ENCODE measurements around the gene CNGA2.

Gene CNGA2

GRCh38 chrX:151712253-151712652 lies 22.3 kb upstream of the CNGA2 start:
- DNase-seq, result no peak

- peak; percentile 7 for DNase-seq
These were observed 20.7 kb upstream of the CNGA2 start for GRCh38 chrX:151713849-151714248.

DNA sequence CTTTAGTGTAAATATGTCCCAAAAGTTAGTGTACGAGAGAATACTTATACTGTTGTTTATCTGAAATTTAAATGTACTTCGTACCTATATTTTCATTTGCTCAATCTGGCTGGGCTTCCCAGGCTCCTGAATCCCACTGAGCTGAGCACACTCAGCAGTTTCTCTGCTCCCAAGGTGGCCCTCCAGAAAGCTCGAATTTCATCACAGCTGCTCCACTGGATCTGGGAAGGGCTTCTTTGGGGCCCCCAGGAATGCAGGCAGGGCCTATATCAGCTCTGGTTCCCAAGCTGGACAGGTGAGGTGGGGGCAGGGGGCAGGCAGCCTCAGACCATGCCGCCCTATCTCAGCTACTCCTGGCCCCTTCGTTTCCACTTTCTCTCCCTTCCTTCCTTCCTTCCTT lies 20.2 kb upstream of the CNGA2 start:
- no peak for DNase-seq

- no peak for DNase-seq
These were observed 18.8 kb upstream of the CNGA2 start, which contains the start of gene FATE1 for GRCh38 chrX:151715752-151716151. FATE1 (plus strand) TSS chrX:151716035; CDS start chrX:151716120, 85 bp downstream.

GRCh38 chrX:151722241-151722846 lies 12.2 kb upstream of the CNGA2 start:
- DNase-seq, result peak; percentile 12

DNA sequence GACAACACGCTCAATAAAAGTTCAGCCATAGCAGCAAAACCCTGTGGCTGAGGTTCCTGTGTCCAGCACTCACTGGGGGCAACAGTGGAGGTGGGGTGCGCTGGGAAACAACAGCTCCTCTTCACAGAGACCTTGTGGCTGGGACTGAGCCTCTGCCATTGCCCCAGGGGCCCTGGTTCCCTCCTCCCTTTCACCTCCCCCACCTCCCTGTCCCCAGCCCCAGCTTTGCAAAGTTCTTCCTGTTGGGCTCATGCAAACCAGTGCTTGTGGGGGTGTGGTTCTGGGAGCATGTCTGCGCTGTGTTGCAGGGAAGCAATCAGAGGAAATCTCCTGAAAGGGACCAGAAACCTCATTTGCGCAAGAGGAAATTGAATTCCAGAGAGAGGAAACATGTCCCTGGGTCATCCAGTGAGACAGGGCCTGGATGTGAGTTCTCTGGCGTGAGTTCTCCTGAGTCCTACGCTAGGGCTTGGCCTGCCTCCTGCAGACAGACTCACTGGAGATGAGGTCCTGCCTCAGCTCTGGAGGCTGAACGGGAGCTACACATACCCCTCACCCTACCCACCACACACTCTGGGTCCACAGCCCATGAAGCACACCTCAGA lies 11.3 kb upstream of the CNGA2 start:
- no peak for DNase-seq

DNA sequence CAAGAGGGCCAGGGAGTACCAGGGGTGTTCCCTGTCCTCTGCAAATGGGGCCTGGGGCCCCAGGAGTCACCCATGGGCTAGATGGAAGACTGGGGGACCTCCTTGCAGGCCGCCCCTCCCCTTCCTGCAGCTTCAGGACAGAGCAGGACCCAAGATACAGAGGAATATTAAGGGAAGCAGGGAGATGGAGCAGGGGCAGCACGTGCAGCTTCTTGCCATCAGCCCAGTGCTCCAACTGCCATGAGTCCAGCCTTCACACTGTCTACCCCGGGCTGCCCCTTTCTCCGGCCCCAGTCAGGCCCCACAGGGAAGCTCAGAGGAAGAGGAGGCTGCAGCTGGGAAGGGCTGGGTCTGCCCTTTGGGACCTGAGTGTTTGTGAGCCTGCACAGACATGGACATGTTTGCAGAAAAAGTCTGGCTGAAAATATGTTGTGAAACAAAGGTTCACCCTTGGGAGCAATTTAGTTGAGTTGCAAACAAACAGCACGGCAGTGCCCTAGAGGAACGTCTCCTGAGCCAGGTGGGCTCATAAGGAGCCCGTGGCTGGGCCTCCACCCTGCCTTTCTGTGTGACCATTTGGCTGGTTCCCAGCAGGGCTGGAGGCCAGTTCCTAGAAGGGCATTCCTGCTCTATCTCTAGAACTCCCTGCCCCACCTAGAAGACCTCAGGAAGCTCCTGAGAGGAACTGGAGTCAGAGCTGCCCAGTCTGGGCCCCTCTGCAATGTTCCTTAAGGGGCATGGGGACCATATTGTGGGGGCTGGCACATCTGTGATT lies 9.8 kb upstream of the CNGA2 start:
- DNase-seq, result no peak

GRCh38 chrX:151725338-151725614 lies 9.3 kb upstream of the CNGA2 start:
- DNase-seq, result no peak

- DNase-seq, result no peak
These were observed 7.8 kb upstream of the CNGA2 start for GRCh38 chrX:151726751-151727150.

GRCh38 chrX:151727346-151727745 lies 7.2 kb upstream of the CNGA2 start:
- DNase-seq, result no peak

DNA sequence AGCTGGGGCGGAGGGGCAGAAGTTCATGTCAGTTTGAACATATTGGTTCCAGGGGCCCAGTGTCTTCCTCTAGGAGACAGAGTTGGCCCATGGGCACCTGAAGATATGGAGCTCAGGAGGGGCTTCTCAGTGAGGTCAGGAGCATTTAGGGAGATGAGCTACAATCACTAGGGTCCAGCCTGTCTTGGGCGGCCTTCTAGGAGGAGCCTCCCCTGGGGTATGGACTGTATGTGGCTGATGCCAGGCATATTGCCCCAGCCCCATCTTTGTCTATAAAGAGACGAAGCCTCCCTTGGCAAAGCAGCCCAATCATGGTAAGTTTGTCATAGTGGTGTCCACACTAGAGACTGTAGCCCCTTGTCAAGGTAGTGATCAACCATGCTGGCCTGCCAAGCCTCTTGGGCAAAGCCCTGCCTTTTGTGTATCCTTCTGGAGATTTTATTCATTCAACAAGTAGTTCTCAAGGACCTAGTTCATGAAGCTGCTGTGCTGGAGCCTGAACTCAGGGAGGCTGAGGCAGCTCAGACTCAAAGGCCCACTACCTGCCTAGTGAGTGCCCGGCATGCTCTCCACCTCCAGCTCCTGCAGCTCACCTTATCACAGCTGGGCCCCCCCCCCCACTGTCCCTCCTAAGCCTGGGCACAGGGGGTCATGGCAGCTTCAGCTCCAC lies 5.4 kb upstream of the CNGA2 start:
- DNase-seq, result no peak

DNA sequence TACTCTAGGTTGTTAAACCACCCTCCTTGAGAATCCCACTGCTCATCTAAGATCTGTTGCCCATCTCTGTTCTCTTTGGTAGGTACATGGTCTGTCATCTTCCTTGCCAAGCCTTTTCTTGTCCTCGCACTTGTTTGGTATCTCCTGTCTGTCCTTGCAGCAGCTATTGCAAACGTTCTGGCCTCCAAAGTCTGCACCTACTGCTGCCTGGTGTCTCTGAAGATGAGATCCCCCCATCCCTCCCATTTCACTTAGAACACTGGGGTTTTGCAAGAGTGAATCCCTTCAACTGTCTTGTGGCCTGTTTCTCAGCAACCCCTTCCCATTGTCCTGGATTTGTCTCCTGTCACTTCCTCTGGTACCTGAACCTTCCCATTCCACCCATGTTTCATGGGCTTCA lies 673 bp downstream of the CNGA2 start:
- DNase-seq, result no peak

GRCh38 chrX:151736685-151737084 lies 2.1 kb downstream of the CNGA2 start:
- DNase-seq, result no peak

- DNase-seq, result no peak
These were observed 2.9 kb downstream of the CNGA2 start for GRCh38 chrX:151737494-151737893.

DNA sequence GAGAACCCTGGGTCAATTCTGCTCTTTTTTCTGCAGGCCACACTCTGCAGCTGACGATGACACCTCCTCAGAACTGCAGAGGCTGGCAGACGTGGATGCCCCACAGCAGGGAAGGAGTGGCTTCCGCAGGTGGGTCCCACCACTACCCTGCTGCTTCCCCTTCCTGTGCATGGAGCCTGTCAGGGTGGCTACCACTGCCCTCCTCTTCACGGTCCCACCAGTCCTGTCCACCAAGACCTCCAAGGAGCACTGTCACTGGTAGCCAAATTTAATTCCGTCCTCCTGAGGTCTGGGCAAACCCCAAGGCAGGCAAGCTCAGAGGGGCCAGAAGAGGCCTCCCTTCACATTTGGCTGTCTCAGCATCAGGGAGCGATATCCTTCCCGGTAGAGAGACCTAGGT lies 4.2 kb downstream of the CNGA2 start:
- no peak for DNase-seq

DNA sequence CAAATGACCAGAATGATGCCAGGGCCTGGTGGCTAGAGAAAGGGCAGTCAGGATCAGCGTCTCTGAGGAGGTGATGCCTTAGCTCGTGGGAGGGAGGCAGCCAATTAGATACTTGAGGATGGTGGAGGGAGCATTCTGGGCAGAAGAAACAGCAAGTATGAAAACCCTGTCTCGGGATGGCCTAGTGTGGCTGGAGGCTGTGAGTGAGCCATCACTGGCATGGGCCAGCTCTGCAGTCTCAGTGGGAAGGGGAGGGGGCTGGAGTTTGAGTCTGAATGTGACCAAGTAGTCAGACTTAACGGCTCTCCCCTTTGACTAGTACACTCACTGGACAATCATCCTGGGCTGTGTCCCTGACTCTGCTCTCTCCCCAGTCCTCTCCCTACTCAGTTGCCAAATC lies 7.1 kb downstream of the CNGA2 start:
- no peak for DNase-seq

- no peak for DNase-seq
These were observed 7.8 kb downstream of the CNGA2 start for GRCh38 chrX:151742311-151742710.

DNA sequence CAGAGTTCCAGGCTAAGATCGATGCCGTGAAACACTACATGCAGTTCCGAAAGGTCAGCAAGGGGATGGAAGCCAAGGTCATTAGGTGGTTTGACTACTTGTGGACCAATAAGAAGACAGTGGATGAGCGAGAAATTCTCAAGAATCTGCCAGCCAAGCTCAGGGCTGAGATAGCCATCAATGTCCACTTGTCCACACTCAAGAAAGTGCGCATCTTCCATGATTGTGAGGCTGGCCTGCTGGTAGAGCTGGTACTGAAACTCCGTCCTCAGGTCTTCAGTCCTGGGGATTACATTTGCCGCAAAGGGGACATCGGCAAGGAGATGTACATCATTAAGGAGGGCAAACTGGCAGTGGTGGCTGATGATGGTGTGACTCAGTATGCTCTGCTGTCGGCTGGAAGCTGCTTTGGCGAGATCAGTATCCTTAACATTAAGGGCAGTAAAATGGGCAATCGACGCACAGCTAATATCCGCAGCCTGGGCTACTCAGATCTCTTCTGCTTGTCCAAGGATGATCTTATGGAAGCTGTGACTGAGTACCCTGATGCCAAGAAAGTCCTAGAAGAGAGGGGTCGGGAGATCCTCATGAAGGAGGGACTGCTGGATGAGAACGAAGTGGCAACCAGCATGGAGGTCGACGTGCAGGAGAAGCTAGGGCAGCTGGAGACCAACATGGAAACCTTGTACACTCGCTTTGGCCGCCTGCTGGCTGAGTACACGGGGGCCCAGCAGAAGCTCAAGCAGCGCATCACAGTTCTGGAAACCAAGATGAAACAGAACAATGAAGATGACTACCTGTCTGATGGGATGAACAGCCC lies 9.3 kb downstream of the CNGA2 start:
- DNase-seq, result no peak

- no peak for DNase-seq
These were observed 11.1 kb downstream of the CNGA2 start for GRCh38 chrX:151745651-151746050.

DNA sequence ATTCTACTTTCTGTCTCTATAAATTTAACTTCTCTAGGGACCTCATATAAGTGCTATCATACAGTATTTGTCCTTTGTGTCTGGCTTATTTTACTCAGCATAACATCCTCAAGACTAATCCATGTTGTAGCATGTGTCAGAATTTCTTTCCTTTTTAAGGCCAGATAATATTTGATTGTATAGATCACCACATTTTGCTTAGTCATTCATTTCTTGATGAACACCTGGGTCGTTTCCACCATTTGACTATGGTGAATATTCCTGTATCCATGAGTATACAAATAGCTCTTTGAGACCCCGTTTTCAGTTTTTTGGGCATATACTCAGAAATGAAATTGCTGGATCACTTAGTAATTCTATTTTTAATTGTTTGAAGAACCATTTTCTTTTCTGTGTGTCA lies 12.0 kb downstream of the CNGA2 start:
- DNase-seq, result no peak

- no peak for DNase-seq
These were observed 16.0 kb downstream of the CNGA2 start for GRCh38 chrX:151750511-151750910.

- no peak for DNase-seq
These were observed 18.3 kb downstream of the CNGA2 start for GRCh38 chrX:151752847-151753246.
